GM21717 (cell line): ENCODE results near the gene GPR142.
"Not testable (repeated sequence)": the region's sequence is repeated elsewhere in the genome, so short reads cannot be mapped to it uniquely, and the experiment has no call there.

Experiments
- ATAC-seq: cut with Tn5 transposase; IDR thresholded peaks from one replicate; pipeline ENCODE4 v1.9.1; 2021; ENCODE audit warnings: mild to moderate bottlenecking, moderate library complexity; ENCODE audit not compliant: unreplicated experiment

GPR142 gene

GRCh38 chr17:74390680-74391653 lies 23.7 kb downstream of the GPR142 start:
- no peak for ATAC-seq

GRCh38 chr17:74391771-74392170 lies 24.5 kb downstream of the GPR142 start:
- ATAC-seq = no peak

GRCh38 chr17:74392848-74393247 lies 25.5 kb downstream of the GPR142 start:
- ATAC-seq = no peak

DNA sequence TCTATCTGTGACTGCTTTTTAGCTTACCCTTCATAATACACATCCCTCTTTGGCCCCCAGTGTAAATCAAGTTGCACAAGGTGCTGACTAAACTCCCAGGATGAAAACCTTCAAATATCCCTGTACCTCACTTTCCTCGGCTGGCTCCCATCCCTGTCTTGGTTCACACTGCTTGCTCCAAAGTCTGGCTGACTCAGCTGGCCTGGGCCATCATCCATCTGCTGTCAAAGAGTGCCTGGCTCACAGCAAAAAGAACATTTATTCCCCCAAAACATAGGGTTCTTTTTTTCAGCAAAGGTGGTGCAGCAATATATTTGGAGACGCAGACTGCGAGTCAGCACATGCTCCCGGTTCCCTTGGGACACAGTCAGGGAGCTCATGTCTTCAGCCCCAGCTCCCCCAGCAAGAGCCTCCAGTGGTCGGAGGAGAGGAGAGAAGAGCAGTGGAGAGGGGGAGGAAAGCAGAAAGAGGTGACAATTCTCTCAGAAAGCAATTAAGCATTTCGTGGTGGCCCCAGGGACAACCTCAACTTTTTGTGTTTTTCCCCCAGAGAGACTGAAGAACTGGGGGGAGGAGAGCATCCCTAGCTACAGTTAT lies 26.1 kb downstream of the GPR142 start:
- no peak for ATAC-seq

DNA sequence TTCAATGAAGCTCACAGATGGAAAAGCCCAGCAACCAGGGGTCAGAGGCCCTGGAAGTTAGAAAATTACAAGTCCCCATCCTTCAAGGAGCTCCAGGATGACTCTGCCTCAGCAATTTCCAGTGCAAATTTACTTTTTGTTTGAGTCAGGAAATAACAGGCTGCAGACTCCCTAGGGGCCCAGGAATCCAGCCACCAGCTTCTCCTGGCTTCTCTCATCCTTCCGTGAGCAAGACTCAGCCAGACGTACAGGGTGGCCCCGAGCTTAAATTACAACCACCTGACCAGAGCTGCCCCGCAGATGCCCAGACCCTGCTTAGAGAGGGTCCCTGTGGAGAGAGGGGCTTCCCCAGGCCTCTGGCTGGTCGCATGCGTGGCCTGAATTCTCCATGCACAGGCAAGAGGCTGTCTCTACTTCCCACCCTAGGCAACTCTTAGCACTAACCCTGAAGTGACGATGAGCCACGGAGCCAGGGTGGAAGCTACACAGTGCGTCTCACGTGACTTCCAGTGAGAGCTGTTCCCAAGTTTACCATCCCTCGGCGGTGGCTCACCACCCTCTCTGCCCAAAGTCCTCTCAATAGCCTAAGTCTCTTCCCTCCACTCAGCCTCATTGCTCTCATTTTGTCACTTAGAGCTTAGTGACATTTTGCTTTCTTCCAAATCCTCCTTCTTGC lies 27.1 kb downstream of the GPR142 start:
- no peak for ATAC-seq

DNA sequence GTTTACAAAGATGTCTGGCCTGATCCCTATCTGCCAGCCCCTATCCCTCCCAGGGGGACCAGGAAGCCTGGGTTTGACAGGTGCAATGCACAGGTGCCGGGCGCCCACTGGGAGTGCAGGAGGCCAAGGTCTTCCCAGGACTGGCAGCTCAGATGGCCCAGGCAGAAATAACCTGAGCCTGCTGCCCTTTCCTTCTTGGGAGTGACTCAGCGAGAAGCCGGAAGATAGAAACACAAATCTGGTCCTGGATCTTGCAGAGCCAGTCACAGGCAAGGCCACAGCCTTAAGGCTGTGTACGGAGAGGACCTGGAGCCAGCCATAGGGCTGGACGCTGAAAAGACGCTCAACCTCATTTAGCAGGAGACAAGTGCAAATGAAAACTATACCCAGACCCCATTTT lies 27.7 kb downstream of the GPR142 start:
- ATAC-seq = no peak

DNA sequence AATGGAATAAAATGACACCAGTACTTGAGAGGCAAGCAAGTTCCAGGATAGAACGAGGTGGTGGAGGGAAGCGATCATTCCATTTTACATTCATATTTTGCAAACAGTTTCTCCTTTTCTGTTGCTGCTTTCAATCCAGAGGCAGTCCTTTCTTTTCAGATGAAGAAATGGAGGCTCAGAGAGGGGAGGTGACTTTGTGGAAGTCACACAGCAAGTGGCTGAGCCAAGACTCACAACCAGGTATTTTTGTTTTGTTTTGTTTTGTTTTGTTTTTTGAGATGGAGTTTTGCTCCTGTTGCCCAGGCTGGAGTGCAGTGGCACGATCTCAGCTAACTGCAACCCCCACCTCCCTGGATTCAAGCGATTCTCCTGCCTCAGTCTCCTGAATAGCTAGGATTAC lies 29.3 kb downstream of the GPR142 start:
- no peak for ATAC-seq

DNA sequence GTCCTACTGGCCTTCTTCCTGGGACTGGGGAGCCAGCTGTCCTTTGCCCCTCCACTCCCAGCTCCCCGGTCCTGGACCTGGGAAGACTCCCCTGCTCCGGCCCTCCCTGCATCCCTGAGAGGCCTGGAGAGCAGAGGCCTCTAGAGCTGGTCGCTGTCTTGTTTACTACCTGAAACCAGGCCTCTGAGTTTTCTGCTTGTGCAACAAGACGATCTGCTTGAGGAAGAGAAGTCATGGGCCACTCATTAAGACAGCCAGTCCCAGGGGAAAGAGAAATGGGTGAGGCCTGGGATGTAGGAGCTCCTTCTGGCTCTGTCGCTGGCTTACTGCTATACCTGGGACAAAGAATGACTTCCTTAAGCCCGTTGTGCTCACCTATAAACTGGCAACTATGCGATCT lies 34.7 kb downstream of the GPR142 start:
- no peak for ATAC-seq

- ATAC-seq = no peak
Observed at GRCh38 chr17:74403512-74404137, 36.3 kb downstream of the GPR142 start.

- no peak for ATAC-seq
Observed at GRCh38 chr17:74404218-74404617, 36.9 kb downstream of the GPR142 start.

DNA sequence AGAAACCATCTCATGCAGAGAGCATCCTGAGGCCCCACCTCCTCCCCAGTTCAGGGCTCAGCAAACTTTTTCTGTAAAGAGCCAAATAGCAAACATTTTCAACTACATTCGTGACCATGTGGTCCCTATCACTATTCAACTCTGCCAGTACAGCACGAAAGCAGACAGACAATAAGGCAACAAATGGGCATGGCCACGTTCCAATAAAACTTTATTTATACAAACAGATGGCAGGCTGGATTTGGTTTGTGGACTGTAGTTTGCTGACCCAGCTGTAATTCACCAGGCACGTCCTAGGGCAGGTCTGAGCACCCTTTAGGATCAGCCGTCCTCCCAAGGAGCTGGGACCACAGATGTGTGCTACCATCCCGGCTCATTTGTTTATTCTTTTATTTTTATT lies 37.5 kb downstream of the GPR142 start:
- no peak for ATAC-seq

DNA sequence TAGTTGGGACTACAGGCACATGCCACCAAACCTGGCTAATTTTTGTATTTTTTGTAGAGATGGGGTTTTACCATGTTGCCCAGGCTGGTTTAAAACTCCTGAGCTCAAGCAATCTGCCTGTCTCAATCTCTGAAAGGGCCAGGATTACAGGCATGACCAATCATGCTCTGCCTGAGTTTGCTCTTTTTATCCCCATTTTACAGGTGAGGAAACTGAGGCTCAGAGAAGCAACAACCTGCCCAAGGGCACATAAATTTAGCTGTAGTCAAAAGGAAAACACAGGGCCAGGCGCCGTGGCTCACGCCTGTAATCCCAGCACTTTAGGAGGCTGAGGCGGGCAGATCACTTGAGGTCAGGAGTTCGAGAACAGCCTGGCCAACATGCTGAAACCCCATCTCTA lies 38.0 kb downstream of the GPR142 start:
- not testable (repeated sequence) for ATAC-seq

- ATAC-seq = no peak
Observed at GRCh38 chr17:74407384-74407783, 40.1 kb downstream of the GPR142 start.

DNA sequence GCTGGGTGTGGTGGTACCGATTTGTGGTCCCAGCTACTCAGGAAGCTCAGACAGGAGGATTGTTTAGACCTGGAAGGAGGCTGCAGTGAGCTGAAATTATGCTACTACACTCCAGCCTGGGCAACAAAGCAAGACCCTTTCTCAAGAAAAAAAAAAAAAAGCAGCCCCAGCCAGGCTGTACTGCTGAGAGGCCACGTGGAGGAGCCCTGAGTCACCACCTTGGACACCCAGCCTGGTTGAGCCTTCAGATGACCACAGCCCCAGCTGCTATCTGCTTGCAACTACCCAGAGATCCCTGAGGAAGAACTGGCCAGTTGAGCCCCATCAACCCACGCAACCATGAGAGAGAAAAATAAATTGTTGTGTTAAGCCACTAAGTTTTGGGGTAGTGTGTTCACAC lies 41.0 kb downstream of the GPR142 start:
- no peak for ATAC-seq

DNA sequence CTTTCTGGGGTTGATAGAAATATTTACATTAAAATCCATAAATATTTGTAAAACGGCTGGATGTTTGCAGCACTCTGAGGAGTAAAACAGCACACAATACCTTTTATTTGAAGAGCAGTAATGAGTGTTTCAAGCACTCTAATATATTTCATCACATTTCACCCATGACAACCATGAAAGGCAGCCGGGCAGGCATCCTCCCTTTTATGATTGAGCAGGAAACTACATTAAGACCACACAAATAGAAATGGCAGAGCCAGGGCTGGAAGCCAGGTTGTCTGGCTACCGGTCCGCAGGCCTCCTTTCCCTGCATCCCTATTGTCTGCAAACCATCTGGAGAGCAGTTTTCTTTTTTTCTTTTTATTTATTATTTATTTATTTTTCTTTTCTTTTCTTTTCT lies 41.5 kb downstream of the GPR142 start:
- no peak for ATAC-seq

DNA sequence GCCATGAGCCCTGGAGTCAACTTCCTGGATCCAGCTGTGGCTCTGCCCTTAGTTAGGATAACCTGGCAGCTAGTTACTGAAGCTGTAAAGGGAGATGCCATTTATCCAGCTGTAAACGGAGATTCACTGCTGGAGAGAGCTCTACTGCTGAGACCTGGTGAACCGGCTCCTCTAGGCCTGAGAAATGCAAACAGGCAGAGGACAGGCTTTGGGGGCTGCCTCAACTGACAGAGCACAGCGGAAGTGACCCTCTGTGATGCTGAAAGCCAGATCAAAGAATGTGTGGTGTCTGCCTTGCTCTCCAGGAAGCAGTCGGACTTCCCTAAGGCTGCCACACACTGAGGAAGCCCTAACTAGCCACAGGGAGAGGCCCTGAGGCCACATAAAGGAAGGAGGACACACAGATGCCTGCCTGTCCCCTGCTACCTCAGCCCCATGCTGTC lies 42.7 kb downstream of the GPR142 start:
- ATAC-seq = no peak

- ATAC-seq = no peak
Observed at GRCh38 chr17:74412581-74412980, 45.3 kb downstream of the GPR142 start.

GRCh38 chr17:74413491-74413890 lies 46.2 kb downstream of the GPR142 start:
- no peak for ATAC-seq

GRCh38 chr17:74414510-74414909 lies 47.2 kb downstream of the GPR142 start:
- ATAC-seq = no peak

GRCh38 chr17:74415608-74416396 lies 48.5 kb downstream of the GPR142 start:
- no peak for ATAC-seq
